ENCODE results near the gene CEP131.
"Not testable (repeated sequence)": the region's sequence is repeated elsewhere in the genome, so short reads cannot be mapped to it uniquely, and the experiment has no call there.

CEP131 gene

DNA sequence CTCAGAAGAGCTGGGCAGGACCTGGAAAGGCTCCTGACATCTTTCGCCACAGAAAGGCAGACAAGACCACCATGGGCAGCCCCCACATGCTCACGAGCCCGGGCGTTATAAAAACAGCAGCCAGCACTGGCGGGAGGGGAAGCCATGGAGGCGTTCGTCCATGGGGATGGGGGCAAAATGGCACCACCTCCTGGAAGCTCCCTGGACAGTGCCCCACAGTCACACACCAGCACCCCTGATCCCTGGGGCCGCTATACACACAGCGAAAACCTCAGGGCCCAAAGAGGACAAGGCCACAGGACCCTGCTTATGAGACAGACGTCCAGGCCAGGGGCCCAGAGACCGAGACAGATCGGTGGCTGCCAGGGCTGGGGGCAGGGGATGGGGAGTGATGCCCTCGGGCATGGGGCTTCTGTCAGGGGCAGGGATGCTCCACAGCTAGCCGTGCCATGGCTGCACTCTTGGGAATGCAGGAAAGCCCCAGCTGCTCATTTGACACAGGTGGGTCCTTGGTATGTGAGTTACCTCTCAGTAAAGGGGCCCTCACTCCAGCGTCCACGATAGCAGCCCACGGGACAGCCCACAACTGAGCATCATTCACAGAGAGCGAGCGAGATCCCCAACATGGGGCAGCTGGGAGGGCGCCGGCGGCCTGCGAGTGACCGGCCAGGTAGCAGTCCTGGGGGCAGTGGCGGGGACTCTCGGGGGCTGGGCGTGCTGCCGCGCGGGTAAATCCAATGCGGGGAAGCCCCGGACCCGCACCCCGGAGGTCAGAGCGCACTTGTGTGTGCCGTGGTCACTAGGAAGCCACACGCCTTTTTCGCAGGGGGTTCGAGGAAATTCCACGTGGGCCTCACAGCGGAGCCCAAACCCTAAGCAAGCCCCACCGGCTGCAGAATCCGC lies 63.8 kb downstream of the CEP131 start:
- no peak for TF ChIP-seq CTCF (IDR thresholded peaks at IDR 0.05; ENCODE audit: extremely low read depth, missing control alignments)
- DNase-seq (ENCODE audit: low spot score): no peak

DNA sequence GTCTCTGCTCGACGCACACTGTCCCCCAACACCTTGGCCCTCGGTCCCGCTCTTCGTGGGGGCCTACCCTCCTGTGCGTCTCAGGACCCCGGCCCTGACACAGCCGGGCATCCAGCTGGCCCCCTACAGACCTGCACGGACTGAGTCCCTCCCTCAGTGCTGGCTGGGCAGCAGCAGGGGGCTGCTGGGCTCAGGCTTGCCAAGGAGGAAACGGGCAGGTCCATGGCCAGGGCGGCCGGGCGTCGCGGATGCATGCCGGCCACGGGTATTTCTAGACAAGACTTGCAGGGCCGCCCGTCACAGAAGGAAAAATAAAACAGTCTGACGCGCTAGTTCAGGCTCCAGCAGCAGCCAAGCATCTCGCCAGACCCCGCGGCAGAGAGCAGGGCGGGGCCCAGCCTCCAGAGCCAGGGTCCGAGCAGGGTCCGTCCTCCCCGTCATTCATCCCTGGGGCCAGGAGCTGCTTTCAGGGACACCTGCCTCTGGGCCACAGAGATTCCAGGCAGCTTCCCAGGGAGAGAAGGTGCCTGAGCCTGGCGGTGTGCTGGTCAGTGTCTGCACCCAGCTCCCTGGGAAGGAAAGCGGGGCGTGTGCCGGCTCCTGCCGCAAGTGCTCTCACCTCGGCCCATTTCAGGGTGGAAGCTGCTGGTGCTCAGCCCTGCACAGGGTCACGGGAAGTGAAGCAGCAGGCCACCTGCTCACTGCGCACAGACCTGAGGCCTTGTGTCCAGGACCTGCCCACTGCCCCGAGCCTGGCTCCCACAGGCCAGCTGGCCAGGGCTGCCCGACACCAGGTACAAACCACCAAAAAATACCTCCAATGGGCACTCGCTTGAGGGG lies 64.7 kb downstream of the CEP131 start:
- no peak for TF ChIP-seq CTCF (IDR thresholded peaks at IDR 0.05; ENCODE audit: extremely low read depth, missing control alignments)
- no peak for DNase-seq (ENCODE audit: low spot score)

DNA sequence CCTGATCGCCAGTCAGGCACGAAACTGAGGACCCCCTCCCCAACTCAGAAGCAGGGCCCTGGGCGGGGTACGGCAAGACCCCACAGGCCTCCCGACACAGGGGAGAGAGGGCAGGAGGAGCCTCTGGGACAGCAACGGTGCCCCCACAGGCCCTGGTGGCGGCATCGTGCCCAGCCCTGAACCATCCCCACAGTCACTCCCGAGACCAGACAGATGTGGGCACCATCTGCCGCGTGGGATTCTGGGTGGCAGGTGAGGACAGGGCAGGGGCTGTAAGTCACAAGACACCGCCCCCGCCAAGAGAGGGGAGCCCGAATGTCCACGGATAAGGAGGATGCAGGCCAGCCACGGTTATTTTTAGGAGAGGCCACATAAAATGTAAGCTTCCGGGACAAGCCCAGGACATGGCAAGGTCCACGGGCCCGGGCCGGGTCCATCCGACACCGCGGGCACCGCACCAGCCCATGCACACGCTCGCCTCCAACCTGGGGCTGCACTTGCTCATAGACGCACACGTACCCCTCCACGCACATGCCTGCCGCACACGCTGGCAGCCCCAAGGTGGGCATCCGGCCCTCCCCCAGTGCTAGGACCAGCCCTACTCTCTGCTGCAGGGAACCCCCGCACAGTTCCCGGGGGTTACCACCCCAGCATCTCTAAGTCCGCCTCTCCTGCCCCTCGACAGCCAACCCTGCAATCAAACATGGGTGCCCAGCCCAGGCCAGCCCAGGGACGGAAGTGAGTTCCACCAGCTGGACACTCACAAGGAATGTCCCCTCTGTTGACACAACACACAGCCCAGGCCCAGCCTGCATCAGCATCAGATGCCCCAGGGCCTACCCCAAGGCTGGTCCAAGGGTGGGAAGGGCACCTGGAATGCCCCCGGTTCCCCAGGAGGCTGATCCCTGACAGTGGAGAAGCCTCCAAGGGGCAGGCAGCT lies 65.6 kb downstream of the CEP131 start:
- TF ChIP-seq CTCF (IDR thresholded peaks at IDR 0.05; ENCODE audit: extremely low read depth, missing control alignments): no peak
- DNase-seq (ENCODE audit: low spot score): no peak

- DNase-seq (ENCODE audit: low spot score): no peak
- TF ChIP-seq CTCF (IDR thresholded peaks at IDR 0.05; ENCODE audit: extremely low read depth, missing control alignments): no peak
These were observed 67.8 kb downstream of the CEP131 start for GRCh38 chr17:81154961-81155360.

DNA sequence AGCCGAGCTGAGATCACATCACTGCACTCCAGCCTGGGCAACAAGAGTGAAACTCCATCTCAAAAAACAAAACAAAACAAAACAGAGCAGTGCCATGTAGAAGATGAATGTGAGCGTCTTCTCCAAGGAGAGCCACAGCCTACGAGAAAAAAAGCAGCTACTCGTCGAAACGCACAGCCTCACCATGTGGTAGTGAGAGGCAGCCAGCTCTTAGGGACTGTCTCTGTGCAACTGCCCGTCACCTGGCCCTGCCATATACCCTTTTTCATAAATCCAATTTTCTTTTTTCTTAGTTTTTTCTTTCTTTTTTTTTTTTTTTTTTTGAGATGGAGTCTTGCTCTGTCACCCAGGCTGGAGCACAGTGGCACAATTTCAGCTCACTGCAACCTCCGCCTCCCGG lies 68.7 kb downstream of the CEP131 start:
- DNase-seq (ENCODE audit: low spot score): not testable (repeated sequence)

DNA sequence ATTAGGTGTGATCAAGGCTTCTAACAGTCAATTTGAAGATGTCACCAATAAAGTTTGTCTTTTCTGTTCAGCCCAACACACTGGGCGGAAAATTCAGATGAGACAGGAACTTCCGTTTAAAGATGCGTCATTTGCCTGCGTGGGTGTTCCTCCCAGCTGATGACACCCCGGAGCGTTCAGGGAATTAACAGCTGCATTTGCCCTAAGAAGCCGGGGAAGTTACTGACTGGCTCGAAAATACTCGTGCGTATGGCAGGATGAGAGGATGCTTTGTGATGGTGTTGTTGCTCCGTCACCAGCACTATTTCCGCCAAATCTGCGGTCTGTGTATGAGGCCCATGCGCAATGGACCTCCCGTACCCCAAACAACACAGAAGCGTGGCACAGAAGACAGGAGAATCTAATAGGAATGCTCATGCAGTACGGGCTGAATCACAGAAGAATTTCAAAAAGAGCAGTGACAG lies 69.4 kb downstream of the CEP131 start:
- DNase-seq (ENCODE audit: low spot score): no peak
- TF ChIP-seq CTCF (IDR thresholded peaks at IDR 0.05; ENCODE audit: extremely low read depth, missing control alignments): no peak

GRCh38 chr17:81152288-81152828 lies 70.4 kb downstream of the CEP131 start:
- DNase-seq (ENCODE audit: low spot score): no peak
- TF ChIP-seq CTCF (IDR thresholded peaks at IDR 0.05; ENCODE audit: extremely low read depth, missing control alignments): no peak

Measured in GM20000 (cell line).